HG03103 (cell line): Measurements from ENCODE around the gene EIF3CL.
"Not testable (repeated sequence)": the region's sequence is repeated elsewhere in the genome, so short reads cannot be mapped to it uniquely, and the experiment has no call there.

ENCODE experiments used
- ATAC-seq: cut with Tn5 transposase; IDR thresholded peaks from one replicate; pipeline ENCODE4 v1.9.1; 2021; ENCODE audit warnings: low read depth; ENCODE audit not compliant: unreplicated experiment

EIF3CL gene, protein sequence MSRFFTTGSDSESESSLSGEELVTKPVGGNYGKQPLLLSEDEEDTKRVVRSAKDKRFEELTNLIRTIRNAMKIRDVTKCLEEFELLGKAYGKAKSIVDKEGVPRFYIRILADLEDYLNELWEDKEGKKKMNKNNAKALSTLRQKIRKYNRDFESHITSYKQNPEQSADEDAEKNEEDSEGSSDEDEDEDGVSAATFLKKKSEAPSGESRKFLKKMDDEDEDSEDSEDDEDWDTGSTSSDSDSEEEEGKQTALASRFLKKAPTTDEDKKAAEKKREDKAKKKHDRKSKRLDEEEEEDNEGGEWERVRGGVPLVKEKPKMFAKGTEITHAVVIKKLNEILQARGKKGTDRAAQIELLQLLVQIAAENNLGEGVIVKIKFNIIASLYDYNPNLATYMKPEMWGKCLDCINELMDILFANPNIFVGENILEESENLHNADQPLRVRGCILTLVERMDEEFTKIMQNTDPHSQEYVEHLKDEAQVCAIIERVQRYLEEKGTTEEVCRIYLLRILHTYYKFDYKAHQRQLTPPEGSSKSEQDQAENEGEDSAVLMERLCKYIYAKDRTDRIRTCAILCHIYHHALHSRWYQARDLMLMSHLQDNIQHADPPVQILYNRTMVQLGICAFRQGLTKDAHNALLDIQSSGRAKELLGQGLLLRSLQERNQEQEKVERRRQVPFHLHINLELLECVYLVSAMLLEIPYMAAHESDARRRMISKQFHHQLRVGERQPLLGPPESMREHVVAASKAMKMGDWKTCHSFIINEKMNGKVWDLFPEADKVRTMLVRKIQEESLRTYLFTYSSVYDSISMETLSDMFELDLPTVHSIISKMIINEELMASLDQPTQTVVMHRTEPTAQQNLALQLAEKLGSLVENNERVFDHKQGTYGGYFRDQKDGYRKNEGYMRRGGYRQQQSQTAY

DNA sequence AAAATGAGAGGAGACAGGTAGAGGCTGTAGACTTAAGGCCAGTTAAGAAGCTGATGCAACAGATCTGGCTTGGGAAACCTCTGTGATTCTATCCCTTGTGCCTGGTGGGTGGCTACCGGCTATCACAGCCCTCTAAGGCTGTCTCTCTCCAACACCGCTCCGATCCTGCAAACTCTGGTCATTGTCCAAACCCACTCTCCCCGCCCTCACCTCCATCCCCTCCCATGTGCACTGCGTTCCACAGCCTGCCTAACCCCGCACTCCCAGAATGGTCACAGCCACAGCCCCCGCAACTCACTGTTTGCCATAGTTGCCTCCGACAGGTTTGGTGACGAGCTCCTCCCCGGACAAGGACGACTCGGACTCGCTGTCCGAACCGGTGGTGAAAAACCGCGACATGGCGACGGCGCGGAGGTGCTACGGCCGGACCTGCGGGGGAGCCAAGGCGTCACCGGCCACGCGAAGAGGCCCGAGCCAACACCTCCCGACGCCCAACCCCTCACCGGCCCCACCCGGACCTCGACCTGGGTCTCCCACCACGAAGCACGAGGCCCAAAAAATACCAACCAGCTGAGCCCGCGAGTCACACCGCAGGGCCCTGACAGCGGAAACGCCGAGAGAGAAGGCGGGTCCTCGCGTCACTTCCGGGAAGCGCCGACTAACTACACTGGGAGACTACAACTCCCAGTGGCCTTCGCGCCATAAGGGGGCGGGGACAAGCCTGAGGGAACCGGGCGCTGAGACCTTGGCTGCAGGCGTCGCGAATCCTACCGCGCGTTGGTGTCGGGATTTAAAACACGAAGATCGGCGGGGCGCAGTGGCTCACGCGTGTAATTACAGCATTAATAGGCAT, at the start of gene EIF3CL:
Gene EIF3CL, minus strand, starts transcription at position 622 of the 853 bp plus-strand sequence. Its CDS starts 223 bp downstream, at position 399.
- peak; percentile 96 for ATAC-seq

DNA sequence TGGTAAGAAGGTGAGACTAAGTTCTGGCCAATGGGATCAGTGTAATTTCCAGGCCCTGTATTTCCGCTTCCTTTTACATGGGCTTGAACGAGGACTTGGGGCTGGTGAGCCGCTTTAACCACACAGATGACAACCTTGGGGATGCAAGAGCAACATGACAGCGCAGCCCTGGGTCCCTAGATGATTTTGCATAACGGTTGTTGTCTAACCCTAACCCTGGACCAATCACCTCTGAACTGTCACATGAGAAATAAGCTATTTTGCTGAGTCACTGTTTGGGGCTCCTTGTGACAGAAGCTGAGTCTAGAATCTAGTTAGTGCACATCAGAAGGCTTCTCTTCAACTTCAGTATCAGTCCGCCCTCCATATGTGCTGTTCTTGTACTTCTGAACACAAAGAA, 43.4 kb upstream of the EIF3CL start:
- not testable (repeated sequence) for ATAC-seq

DNA sequence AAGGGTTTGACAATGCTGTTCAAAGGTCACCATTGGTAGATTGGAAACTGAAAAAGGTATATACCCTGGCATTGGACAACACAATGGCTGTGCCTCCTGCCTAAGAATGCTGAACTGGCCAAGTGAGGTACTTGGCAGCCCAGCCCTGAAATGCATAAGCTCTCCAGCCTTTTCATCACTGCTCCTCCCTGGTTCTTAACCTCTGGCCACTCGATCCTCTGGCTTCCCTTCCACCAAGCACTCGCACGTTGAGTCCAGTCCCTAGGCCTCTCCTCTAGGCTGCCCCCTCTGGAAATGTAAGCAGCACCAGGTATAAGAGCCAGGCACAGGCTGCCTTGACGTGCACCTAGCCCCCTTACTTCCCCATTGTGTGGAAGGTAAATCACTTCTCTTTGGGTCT, 42.7 kb upstream of the EIF3CL start:
- ATAC-seq: not testable (repeated sequence)

DNA sequence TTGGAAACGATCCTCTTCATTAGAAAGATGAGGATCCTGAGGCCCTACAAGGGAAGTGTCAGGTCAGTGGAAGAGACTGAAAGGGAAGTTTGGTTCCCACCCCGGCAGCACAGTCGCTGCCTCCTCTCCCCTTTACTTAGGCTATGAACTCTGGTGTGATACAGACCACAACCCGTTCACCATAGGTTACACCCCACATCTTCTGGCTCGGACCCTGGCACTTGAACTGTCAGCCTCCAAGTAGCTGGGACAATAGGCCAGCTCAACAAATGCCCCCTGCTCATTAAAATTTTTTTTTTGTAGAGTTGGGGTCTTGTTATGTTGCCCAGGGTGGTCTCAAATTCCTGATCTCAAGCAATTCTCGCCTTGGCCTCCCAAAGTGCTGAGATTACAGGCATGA, 40.3 kb upstream of the EIF3CL start:
- not testable (repeated sequence) for ATAC-seq

DNA sequence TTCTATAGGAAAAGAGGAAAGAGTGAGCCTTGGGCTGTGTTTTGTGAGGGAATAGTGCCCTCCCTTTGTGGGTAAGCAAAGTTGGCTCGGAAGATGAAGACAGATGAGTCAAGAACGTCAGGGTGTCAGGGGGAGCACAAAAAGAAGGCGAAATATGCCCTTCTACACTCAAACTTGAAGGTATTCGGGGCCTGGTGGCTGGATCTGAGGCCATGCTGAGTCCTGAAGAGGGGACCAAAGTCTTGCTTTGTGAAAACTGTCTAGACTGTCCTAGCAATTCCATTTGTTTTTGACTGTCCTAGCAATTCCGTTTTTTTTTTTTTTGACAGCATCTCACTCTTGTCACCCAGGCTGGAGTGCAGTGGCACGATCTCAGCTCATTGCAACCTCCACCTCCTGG, 35.3 kb upstream of the EIF3CL start:
- ATAC-seq: not testable (repeated sequence)

DNA sequence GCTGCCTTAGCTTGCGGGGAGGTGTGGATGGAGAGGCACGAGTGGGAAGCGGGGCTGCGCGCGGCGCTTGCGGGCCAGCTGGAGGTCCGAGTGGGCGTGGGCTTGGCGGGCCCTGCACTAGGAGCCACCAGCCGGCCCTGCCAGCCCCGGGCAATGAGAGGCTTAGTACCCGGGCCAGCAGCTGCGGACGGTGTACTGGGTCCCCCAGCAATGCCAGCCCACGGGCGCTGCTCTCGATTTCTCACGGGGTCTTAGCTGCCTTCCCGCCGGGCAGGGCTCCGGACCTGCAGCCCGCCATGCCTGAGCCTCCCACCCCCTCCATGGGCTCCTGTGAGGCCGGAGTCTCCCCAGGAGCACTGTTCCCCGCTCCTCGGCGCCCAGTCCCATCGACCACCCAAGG, 31.7 kb upstream of the EIF3CL start:
- ATAC-seq: not testable (repeated sequence)

DNA sequence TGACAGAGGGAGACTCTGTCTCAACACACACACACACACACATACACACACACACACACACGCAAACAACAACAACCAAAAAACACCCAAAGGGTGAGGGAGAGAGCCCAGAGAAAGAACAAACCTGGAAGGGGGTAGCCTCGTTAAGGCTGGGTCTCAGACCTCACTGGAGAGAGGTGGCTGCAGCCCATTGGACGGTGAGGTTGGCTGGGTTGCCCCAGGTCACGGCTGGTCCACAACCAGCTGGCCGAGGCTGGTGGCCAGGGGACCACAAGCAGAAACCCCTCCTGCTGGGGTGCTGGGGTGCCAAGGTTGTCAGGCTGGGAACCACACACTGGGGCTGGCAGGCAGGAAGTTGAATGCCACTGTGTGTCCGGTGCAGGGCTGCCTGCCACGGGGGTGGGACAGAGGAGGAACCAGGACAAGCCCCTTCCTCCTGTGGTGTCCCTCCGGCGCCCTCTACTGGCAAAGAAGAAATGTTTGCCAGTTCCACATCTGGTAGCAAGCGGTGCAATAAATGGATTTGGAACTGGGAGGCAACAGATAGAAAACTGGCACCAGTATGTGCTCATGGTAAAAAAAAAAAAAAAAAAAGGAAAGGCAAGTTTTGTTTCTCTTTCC, 22.5 kb upstream of the EIF3CL start:
- ATAC-seq: peak; percentile 52

DNA sequence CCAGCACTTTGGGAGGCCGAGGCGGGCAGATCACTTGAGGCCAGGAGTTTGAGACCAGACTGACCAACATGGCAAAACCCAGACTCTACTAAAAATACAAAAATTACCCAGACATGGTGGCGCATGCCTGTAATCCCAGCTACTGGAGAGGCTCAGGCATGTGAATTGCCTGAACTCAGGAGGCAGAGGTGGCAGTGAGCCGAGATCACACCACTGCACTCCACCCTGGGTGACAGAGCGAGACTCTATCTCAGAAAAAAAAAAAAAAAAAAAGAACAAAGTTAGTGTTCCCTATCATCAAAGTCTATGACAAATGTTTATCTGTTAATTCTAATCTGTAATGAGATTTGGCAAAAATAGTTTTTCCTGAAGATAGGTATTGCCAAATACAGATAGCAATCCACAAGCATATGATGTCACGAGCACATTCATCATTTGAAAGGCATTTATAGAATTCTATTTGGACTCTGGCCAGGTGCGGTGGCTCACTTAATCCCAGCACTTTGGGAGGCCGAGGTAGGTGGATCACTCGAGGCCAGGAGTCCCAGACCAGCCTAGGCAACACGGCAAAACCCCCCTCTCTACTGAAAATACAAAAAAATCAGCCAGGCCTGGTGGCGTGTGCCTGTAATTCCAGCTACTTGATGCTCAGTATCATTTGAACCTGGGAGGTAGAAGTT, 17.6 kb upstream of the EIF3CL start:
- not testable (repeated sequence) for ATAC-seq

DNA sequence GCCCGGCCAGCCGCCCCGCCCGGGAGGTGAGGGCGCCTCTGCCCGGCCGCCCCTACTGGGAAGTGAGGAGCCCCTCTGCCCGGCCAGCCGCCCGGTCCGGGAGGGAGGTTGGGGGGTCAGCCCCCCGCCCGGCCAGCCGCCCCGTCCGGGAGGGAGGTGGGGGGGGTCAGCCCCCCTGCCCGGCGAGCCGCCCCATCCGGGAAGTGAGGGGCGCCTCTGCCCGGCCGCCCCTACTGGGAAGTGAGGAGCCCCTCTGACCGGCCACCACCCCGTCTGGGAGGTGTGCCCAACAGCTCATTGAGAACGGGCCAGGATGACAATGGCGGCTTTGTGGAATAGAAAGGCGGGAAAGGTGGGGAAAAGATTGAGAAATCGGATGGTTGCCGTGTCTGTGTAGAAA, 13.4 kb upstream of the EIF3CL start:
- not testable (repeated sequence) for ATAC-seq

DNA sequence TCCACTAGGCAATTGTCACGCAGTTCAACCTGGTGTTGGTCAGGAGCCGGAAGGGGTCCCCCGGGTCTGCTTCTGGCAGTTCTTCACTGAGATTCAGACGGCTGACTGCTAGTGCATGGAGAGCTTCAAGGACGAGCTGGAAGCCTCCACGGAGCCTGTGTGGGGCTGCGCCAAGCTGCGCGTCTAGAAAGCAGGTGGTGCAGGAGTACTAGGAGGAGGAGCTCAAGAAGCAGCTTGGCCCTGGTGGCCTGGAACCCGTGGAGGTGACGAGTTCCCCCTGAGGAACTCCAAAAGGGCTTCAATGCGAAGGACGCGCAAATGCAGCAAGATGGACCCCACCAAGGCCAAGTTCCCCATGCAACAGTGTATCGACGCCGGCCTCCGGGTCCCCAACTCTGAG, 10.9 kb upstream of the EIF3CL start:
- not testable (repeated sequence) for ATAC-seq

DNA sequence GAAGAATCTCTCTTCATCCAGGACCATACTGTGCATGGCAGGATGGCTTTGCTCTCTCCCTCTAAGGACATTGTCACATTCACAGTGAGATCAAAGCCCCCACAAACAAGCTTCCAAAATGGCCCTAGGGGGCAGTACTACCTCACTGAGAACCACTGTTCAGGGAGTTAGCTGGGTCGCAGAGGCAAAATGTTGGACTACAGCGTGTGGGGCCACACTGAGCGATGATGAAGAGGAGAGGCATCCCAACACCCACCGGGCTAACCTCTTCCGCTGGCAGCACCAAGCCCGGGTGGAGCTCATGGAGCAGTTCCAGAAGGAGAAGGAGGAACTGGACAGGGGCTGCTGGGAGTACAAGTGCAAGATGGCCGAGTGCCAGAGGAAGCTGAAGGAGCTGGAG, 9.9 kb upstream of the EIF3CL start:
- ATAC-seq: not testable (repeated sequence)

DNA sequence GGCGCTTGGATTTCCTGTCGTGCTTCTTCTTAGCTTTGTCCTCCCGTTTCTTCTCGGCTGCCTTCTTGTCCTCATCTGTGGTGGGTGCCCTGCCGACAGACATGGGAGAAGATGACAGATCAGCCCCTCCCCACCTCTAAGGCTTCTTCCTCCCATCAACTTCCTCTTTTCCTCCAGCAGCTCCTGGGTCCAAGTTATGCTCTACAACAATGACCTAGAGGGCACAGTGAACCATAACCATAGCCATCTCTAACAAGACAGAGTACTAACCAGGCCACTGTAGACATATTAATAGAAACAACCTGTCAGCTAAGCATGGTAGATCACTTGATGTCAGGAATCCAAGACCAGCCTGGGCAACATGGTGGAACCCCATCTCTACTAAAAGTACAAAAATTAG, 11.6 kb downstream of the EIF3CL start:
- ATAC-seq: not testable (repeated sequence)

DNA sequence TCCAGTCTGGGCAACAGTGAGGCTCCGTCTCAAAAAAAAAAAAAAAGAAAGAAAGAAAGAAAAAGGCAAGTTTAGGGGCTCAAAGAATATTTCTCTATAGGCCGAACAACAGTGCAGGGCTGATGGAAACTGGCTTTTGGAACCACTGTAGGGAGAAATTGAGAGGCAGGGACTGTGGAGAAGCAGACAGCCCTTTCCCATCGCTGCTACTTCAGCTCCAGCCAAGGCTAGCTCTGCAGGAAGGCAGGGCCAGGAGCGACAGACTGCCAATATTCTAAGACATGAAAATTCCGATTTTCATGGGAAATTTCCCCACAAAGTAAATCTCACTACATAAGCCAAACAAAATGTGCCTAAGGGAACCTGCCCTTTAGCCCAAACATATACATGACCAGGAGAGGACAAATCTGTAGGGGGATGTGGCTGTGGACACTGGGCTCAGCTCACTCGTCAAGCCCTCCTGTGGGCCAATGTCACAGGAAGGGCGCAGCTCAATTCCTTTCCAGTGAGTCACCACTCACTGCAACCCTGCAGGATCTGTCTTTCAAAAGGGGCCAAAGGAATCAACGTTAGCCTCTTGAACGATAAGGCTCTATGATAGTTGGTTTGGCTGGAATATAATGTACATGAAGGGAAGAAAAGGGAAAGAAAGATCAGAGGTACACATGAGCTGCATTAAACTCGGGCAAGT, 21.3 kb downstream of the EIF3CL start:
- ATAC-seq: not testable (repeated sequence)

DNA sequence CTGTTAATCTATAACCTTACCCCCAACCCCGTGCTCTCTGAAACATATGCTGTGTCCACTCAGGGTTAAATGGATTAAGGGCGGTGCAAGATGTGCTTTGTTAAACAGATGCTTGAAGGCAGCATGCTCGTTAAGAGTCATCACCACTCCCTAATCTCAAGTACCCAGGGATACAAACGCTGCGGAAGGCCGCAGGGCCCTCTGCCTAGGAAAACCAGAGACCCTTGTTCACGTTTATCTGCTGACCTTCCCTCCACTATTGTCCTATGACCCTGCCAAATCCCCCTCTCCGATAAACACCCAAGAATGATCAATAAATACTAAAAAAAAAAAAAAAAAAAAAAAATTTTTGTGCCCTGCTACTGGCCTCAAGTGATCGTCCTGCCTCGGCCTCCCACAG, 25.8 kb downstream of the EIF3CL start:
- not testable (repeated sequence) for ATAC-seq

DNA sequence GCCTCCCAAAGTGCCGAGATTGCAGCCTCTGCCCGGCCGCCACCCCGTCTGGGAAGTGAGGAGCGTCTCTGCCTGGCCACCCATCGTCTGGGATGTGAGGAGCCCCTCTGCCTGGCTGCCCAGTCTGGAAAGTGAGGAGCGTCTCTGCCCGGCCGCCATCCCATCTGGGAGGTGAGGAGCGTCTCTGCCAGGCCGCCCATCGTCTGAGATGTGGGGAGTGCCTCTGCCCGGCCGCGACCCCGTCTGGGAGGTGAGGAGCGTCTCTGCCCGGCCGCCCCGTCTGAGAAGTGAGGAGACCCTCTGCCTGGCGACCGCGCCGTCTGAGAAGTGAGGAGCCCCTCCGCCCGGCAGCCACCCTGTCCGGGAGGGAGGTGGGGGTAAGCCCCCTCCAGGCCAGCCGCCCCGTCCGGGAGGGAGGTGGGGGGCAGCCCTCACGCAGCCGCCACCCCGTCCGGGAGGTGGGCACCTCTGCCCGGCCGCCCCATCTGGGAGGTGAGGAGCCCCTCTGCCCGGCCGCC, 26.5 kb downstream of the EIF3CL start:
- ATAC-seq: not testable (repeated sequence)

DNA sequence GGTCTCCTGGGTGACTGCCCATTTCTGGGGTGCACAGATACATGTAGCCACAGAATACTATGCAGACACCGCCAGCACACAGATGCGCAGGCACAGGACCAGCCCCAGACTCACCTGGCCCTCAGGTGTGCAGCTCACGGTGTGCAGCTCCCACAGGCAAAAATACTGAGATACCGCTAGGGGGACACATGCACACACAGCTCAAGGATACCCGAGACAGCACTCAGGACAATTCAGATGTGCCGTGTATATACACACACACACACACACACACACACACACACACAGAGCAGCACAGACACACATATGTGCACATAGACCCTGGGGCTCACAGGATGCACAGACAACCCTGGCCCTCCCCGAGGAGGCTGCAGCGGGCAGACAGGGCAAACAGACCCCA, 28.5 kb downstream of the EIF3CL start:
- not testable (repeated sequence) for ATAC-seq

DNA sequence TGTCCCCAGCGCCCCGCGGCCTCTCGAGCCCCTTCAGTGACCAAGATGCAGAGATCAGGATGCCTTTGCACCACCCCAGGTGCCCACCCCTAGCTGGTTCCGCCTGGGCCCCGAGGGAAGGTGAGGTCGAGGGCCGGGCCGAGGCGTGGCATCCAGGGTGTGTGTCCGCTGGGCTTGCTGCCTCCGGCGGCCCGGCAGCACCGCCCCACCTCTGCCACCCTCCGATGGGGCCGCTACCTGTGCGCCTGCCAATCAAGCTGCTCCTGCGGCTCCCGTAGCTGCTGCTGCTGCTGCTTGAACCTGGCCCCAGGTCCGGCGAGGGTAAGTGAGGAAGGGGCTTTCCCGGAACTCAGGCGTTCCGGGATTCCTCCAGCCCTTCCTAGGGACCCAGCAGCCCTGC, 29.4 kb downstream of the EIF3CL start:
- ATAC-seq: not testable (repeated sequence)

DNA sequence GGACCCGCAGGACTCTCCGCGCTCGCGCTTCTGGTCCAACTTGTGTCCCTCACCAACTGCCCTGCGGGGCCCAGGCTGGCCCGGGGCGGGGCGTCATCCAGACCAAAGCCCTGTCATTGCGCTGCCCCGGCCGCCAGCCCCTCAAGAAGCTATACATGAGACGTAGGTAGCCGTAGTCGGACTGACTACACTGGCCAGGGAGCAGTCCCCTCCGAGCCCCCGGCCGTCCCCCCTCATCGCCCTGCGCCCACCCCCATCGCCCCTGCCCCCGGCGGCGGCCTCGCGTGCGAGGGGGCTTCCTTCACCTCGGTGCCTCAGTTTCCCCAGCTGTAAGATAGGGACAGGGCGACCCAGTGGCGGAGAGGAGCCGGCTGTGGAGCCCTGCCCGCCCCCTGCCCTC, 35.7 kb downstream of the EIF3CL start:
- ATAC-seq: not testable (repeated sequence)
